GM21737 (cell line): ENCODE results near the gene SKA1.
"Not testable (repeated sequence)": the region's sequence is repeated elsewhere in the genome, so short reads cannot be mapped to it uniquely, and the experiment has no call there.

Source experiments
- ATAC-seq: cut with Tn5 transposase; IDR thresholded peaks from one replicate; pipeline ENCODE4 v1.9.1; 2021; ENCODE audit warnings: mild to moderate bottlenecking, moderate library complexity; ENCODE audit not compliant: unreplicated experiment

Gene SKA1

GRCh38 chr18:50393802-50394201 lies 19.0 kb downstream of the SKA1 start:
- no peak for ATAC-seq

- no peak for ATAC-seq
Measured at GRCh38 chr18:50395093-50395492, 20.2 kb downstream of the SKA1 start.

- no peak for ATAC-seq
Measured at GRCh38 chr18:50396005-50396660, 21.3 kb downstream of the SKA1 start.

- no peak for ATAC-seq
Measured at GRCh38 chr18:50397023-50397422, 22.2 kb downstream of the SKA1 start.

- ATAC-seq = no peak
Measured at GRCh38 chr18:50398099-50398498, 23.3 kb downstream of the SKA1 start.

GRCh38 chr18:50398947-50399346 lies 24.1 kb downstream of the SKA1 start:
- no peak for ATAC-seq

GRCh38 chr18:50399582-50399981 lies 24.7 kb downstream of the SKA1 start:
- no peak for ATAC-seq

- not testable (repeated sequence) for ATAC-seq
Measured at GRCh38 chr18:50400438-50400837, 25.6 kb downstream of the SKA1 start.

- no peak for ATAC-seq
Measured at GRCh38 chr18:50401295-50401694, 26.4 kb downstream of the SKA1 start.

- ATAC-seq = no peak
Measured at GRCh38 chr18:50401888-50402287, 27.0 kb downstream of the SKA1 start.

GRCh38 chr18:50404752-50405581 lies 30.1 kb downstream of the SKA1 start:
- not testable (repeated sequence) for ATAC-seq

GRCh38 chr18:50405582-50406271 lies 30.9 kb downstream of the SKA1 start:
- ATAC-seq = no peak

- no peak for ATAC-seq
Measured at GRCh38 chr18:50409236-50409635, 34.4 kb downstream of the SKA1 start.

- ATAC-seq = no peak
Measured at GRCh38 chr18:50410008-50410407, 35.2 kb downstream of the SKA1 start.

GRCh38 chr18:50410894-50411293 lies 36.0 kb downstream of the SKA1 start:
- ATAC-seq = no peak

- not testable (repeated sequence) for ATAC-seq
Measured at GRCh38 chr18:50416832-50417231, 42.0 kb downstream of the SKA1 start.

- not testable (repeated sequence) for ATAC-seq
Measured at GRCh38 chr18:50417705-50418104, 42.9 kb downstream of the SKA1 start.

- ATAC-seq = no peak
Measured at GRCh38 chr18:50418650-50419049, 43.8 kb downstream of the SKA1 start.

- ATAC-seq = no peak
Measured at GRCh38 chr18:50422286-50422898, 47.5 kb downstream of the SKA1 start.

GRCh38 chr18:50424877-50425690 lies 50.2 kb downstream of the SKA1 start:
- ATAC-seq = no peak
